ENCODE data around the gene TLR3. TPM values are rescaled to one million over a fixed set of nuclear protein-coding genes. Genes with fewer than 3 reads are reported as not detected.

TLR3 gene
- total RNA-seq, 1 donor from 2014 or later, result 17.5 TPM

GRCh38 chr4:186104890-186105646 is 36.1 kb downstream of the TLR3 start:
- DNase-seq (ENCODE audit: low read depth), result no peak

GRCh38 chr4:186105647-186106321 is 36.8 kb downstream of the TLR3 start:
- DNase-seq (ENCODE audit: low read depth), result peak; percentile 77

DNA sequence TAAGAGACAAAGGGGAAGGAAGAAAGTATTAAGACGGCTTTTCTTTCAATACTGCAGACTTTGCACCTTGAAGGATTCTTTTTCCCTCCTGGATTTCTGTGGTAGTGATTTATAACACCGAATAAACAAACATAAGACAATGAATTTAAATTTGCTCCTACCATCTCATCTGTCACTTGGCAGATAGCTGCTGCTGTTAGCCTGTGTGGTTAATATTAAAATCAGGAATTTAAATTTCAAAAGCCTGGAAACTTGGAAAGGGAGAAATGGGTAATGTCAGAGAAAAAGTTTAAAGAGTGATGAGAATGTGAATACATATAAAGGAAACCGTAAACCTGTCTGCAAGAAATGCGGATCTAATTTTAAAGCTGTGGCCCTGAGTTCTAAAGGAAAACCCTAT is 39.0 kb downstream of the TLR3 start:
- DNase-seq (ENCODE audit: low read depth), result no peak

DNA sequence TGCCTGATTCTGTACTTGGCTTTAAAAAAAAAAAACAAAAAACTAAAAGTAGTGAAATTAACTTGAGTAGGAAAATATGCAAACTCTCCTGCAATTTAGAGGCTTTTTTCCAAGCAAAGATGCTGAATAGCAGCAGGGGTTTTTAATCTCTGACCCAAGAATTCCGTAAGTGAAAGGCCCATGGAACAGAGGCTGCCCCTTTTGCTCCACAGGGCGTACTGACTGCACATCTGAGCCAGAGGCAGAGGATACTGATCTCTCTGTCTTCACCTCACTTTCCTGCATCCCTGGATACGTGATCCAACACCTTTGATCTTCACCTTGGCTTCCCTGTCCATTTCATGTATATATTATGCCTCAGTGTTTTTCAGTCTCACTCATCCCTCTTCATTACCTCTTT is 39.4 kb downstream of the TLR3 start:
- DNase-seq (ENCODE audit: low read depth), result no peak

GRCh38 chr4:186109245-186109644 is 40.3 kb downstream of the TLR3 start:
- no peak for DNase-seq (ENCODE audit: low read depth)

GRCh38 chr4:186116697-186117096 is 47.7 kb downstream of the TLR3 start:
- no peak for DNase-seq (ENCODE audit: low read depth)

GRCh38 chr4:186118582-186118981 is 49.6 kb downstream of the TLR3 start:
- no peak for DNase-seq (ENCODE audit: low read depth)

DNA sequence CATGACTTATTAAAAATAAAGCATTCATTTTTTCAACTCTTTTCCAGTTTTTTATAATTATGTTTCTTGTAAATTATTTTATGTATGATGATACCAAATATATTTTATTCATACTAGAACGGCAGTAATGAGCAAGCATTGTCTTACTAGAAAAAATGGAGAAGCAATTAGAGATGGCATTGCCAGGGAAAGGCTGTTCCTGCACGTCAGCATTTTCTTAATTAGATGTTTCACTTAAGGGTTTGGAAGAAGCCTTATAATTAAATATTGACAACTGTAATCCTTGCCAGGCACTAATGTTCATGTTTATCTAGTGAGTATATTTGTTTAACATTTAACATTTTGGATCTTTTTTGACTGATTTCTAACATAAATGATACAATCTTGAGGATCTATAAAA is 52.1 kb downstream of the TLR3 start:
- no peak for DNase-seq (ENCODE audit: low read depth)

DNA sequence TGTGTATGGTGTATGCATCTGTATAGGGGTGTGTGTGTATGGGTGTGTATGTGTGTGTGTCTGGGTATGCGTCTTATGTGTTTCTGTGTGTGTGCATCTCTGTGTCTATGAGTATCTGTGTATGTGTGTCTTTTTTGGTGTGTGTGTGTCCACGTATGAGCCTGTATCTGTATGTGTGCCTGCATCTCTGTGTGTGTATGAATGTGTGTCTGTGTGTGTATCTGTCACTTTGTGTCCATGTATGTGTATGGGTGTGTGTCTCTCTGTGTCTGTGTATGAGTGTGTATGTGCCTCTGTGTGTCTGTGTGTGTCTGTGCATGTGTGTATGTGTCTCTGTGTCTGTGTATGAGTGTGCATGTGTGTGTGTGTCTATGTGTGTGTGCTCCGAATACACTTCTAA is 59.9 kb downstream of the TLR3 start:
- no peak for DNase-seq (ENCODE audit: low read depth)

- no peak for DNase-seq (ENCODE audit: low read depth)
Measured at GRCh38 chr4:186131935-186132334, 63.0 kb downstream of the TLR3 start.

- DNase-seq (ENCODE audit: low read depth), result peak; percentile 79
Measured at GRCh38 chr4:186132577-186133242, 63.8 kb downstream of the TLR3 start.

GRCh38 chr4:186134257-186134656 is 65.3 kb downstream of the TLR3 start:
- no peak for DNase-seq (ENCODE audit: low read depth)

DNA sequence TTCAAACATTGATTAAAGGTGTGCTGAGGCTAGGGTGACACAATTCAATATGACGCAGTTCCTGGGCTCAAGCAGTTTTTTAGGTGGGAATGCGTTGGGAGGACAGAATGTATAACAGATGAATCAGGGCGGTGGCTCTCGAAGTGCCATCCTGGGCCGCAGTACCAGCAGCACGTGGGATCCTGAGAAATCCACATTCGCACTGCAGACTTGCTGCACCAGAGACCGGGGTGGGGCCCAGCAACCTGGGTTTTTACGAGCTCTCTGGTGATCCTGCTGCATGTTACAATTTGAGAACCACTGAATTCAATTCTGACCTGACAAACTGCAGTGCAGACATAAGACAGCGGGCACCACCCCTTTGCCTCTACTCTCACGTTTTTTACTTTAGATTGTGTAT is 65.9 kb downstream of the TLR3 start:
- no peak for DNase-seq (ENCODE audit: low read depth)

DNA sequence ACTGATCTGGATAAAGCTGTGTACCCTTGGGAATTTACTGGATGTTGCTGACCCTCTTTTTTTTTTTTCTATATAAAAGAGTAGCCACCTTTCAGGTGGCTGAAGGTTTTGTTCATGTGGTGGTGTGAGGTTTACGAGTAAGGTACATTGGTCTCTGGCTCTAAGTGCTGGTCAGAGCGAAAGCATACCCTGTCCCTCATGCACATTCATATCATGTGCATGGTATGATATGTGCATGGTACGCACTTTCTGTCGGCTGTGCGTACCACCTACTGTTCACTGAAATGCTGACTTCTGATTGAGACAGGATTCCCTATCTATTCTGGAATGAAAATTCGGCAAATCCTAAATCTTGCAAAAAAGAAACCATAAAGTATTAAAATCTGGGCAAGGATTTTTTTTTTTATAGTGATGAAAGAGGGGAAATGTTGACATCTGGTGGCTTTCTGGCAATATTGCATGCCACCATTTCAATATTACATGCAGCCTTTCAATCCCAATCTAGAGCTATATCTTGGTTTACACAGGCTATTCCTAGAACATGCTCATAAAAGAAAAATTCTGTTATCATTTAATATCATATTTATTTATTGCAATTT is 68.3 kb downstream of the TLR3 start:
- DNase-seq (ENCODE audit: low read depth), result peak; percentile 45

Other genes with a start within 250 kb of the TLR3 start
- 21.2 and 31.9 TPM in 2 replicates for gene FAM149A, start 35.5 kb downstream of the TLR3 start, total RNA-seq
- 21.4 and 78.5 TPM in 2 replicates for gene CYP4V2, start 122.4 kb downstream of the TLR3 start, total RNA-seq
- 0.35 and 0.65 TPM in 2 replicates for gene KLKB1, start 158.4 kb downstream of the TLR3 start, total RNA-seq
- 0.45 TPM in 1 of 2 replicates, not detected in the other for gene F11, start 197.0 kb downstream of the TLR3 start, total RNA-seq

Data from renal cortical epithelial cell (primary cell).